Activated T-helper 17 cell treated with anti-CD3 and anti-CD28 coated beads, Interleukin-2, amount 50 U/mL, for 72 hours (primary cell): ENCODE data around the gene LIPM. TPM values are rescaled to one million over a fixed set of nuclear protein-coding genes. Genes with fewer than 3 reads are reported as not detected.

ENCODE experiments used
- ATAC-seq: fragments of 150-1000 bp; cut with Tn5 transposase; replicated peaks from 2 replicates; pipeline ENCODE4 v1.10.0; 2021; ENCODE audit warnings: mild to moderate bottlenecking, moderate library complexity
- H3K27ac Mint-ChIP-seq: one replicate; pipeline ENCODE4 v1.8.0; 2022; ENCODE audit warnings: mixed read lengths
- H3K27me3 Mint-ChIP-seq: one replicate; pipeline ENCODE4 v1.8.0; 2022; ENCODE audit warnings: mixed read lengths
- H3K36me3 Mint-ChIP-seq: one replicate; pipeline ENCODE4 v1.8.0; 2022; ENCODE audit warnings: low read depth, mild to moderate bottlenecking, mixed read lengths
- H3K4me1 Mint-ChIP-seq: one replicate; pipeline ENCODE4 v1.8.0; 2022; ENCODE audit warnings: mixed read lengths
- H3K4me3 Mint-ChIP-seq: one replicate; pipeline ENCODE4 v1.8.0; 2022; ENCODE audit warnings: mild to moderate bottlenecking, mixed read lengths
- H3K9me3 Mint-ChIP-seq: one replicate; pipeline ENCODE4 v1.8.0; 2022; ENCODE audit warnings: mixed read lengths
- total RNA-seq, 2 donors: library from RNA; stranded (reverse); gene quantifications; one replicate each; pipeline ENCODE4 v1.2.3, GENCODE V29; 2022

The LIPM gene
- total RNA-seq, 2 donors from 2014 or later: not detected

DNA sequence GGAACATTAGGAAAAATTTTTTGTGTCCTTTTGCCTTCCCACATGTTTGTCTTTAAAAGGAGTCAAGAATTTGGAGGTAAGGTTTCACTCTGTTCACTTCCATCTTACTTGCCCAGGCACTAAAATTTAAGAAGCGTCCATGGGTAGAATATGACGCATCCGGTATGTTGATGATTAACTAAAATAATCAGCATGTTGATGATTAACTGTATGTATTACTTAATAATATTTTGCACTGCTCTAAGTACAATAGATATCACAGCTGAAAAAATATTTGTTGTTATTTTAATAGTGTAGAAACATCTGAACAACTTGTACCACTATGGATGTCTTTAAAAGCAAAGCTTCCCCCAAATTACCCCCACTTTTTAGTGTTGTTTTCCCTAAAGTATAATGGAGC is 37.6 kb downstream of the LIPM start:
- no peak for ATAC-seq
- Mint-ChIP-seq H3K27ac (no peak overlapping the region), H3K36me3 (no peaks in the 10 kb centered on the region)

DNA sequence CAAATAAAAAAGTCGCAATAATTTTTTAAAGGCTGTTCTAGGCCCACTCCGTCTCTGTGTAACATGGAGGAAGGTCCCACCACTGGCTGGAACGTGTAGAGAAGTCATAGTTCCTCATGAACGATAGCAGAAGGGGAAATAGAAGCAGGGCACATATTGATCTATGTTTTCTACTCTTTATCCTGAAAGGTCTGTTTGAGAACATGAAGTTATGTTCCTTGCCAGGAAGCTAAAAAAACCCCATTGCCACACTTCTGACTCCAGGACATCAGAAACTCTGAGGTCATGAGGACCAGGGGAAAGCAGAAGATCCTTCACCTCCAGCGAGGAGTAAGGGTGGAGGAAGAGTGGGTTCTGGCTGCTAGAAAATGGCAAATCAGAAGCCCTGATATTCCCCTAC is 38.4 kb downstream of the LIPM start:
- Mint-ChIP-seq H3K27ac (no peak overlapping the region), H3K4me3 (no peak overlapping the region), H3K27me3 (peaks cover 9% of the 10 kb centered on the region), H3K9me3 (no peaks in the 10 kb centered on the region), H3K4me1 (no peaks in the 10 kb centered on the region), H3K36me3 (no peaks in the 10 kb centered on the region)
- ATAC-seq: no peak

More for the DNA sequence above, 37.6 kb downstream of the LIPM start:
- Mint-ChIP-seq H3K9me3 (no peaks in the 10 kb centered on the region), H3K4me1 (no peaks in the 10 kb centered on the region), H3K4me3 (no peak overlapping the region), H3K27me3 (peaks cover 7% of the 10 kb centered on the region)

DNA sequence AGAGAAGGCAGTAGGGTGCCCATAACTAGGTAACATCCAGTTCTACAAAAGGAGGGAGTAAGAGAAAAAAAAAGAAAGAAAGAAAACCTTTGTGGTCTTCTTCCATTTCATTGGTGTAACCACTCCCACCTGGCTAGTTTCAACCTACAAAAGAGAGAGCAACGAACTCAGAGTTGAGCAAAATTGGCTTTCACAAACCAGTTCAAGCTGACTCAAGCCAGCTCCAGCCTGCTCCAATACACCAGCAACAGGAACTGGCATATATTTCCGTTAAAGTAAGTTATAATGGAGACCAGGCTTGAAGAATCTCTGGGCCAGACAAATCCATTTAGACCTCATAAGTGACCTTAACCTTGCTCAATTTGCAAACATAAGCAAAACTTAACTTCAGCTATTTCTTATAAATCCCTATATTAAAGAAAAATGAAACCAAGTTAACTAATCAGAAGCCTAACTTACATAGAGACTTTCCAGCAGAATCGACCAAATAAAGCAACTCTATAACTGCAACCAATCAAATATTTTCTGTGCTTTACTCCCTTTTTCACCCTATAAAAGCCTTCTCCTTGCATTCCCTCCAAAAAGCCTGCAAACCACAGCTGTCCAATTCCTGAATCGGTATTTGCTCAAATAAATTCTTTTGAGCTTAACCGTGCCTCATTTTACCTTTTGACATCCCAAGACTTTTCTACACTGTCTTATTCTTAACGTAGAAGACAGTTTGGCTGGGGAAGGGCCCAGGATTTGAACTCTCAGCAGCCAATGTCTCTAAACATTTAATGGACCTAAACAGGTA is 39.0 kb downstream of the LIPM start:
- no peak overlapping the region for H3K27ac Mint-ChIP-seq
- peaks cover 9% of the 10 kb centered on the region for H3K27me3 Mint-ChIP-seq

DNA sequence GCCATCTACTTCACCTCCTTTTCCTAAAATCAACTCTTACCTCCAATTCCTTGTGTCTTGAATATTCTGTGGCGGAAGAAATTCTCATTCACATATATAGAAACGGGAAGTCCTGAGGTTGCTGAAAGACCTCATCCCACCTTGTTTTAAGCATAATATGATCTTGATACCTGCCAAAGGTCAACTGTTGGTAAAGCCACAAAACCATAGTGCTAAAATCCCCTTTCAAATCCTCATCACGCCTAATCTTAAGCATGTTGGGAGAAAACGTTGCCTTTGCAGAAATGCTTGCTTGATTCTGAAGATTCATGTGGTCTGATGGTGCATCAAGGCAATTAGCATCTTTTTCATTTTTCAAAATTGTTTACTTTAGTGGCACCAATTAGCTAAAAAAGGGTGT is 40.6 kb downstream of the LIPM start:
- H3K27me3 Mint-ChIP-seq: peaks cover 9% of the 10 kb centered on the region
- no peaks in the 10 kb centered on the region for H3K9me3 Mint-ChIP-seq
- H3K36me3 Mint-ChIP-seq: no peaks in the 10 kb centered on the region
- H3K4me1 Mint-ChIP-seq: peaks cover under 1% of the 10 kb centered on the region
- H3K27ac Mint-ChIP-seq: no peak overlapping the region
- no peak overlapping the region for H3K4me3 Mint-ChIP-seq
- ATAC-seq: no peak

More for the DNA sequence above, 39.0 kb downstream of the LIPM start:
- no peak overlapping the region for H3K4me3 Mint-ChIP-seq
- ATAC-seq: peak; percentile 79
- H3K9me3 Mint-ChIP-seq: no peaks in the 10 kb centered on the region
- no peaks in the 10 kb centered on the region for H3K36me3 Mint-ChIP-seq
- no peaks in the 10 kb centered on the region for H3K4me1 Mint-ChIP-seq

DNA sequence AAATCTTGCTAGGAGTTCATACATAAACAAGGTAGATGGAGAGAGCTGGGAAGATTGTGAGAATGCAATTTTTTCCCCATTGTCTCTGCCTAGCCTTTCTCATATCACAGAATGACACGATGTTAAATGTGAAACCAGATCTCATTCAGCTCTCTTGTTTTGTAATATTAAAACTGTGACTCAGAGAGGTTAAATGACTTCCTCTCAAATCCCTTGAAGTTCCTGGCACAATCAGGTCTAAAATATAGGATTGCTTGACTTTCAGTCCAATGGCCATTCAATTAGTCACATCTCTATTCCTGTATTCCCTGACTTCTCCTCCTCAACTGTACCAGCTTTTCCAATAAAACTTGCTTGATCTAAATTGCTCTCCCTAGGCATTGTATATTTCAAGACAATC is 46.0 kb downstream of the LIPM start:
- Mint-ChIP-seq H3K27ac (peak overlapping the region; percentile 85), H3K4me3 (peak overlapping the region; percentile 35), H3K36me3 (peaks cover 5% of the 10 kb centered on the region), H3K9me3 (no peaks in the 10 kb centered on the region), H3K27me3 (peaks cover 5% of the 10 kb centered on the region), H3K4me1 (peaks cover 13% of the 10 kb centered on the region)
- ATAC-seq: peak; percentile 82

DNA sequence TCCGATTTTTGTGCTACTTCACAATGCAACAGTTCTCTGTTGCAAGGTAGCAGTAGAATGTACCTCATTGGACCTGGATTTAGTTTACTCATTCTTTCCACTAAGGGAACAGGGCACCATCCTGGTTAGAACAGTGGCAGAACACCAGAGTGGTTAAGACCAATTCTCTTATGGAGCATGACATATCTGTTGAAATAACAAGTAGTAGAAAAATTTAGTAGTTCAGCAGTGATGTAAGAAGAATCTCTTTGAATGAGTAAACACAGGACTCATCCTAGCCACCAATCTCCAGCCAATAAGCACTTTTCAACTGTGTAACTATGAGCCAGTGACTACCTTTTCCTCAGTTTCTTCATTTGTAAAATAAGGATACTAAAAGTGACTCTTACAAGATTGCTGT is 46.7 kb downstream of the LIPM start:
- H3K27ac Mint-ChIP-seq: peak overlapping the region; percentile 85
- peak overlapping the region; percentile 35 for H3K4me3 Mint-ChIP-seq
- H3K36me3 Mint-ChIP-seq: peaks cover 5% of the 10 kb centered on the region
- peaks cover 5% of the 10 kb centered on the region for H3K27me3 Mint-ChIP-seq
- H3K9me3 Mint-ChIP-seq: no peaks in the 10 kb centered on the region
- ATAC-seq: peak; percentile 90
- peaks cover 13% of the 10 kb centered on the region for H3K4me1 Mint-ChIP-seq

DNA sequence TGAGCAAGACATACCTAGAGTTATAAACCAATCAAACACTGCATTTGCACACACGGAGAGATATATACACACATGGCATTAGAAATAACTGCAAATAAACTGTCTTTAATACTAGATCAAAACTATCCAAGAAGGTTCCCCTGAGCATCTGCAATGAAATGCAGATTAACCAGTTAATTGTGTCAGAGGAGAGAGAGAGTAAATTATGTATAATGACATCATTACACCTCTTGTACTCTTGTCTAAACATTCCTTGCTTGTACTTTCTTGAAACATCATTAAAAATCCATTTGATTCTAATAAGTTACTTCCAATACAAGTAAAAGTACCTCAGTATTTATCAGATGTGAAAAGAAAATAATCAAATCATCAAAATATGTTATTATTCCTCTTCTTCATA is 48.2 kb downstream of the LIPM start:
- no peaks in the 10 kb centered on the region for H3K9me3 Mint-ChIP-seq
- H3K27me3 Mint-ChIP-seq: no peaks in the 10 kb centered on the region
- H3K4me1 Mint-ChIP-seq: peaks cover 17% of the 10 kb centered on the region
- H3K36me3 Mint-ChIP-seq: peaks cover 5% of the 10 kb centered on the region
- no peak overlapping the region for H3K27ac Mint-ChIP-seq
- no peak for ATAC-seq
- no peak overlapping the region for H3K4me3 Mint-ChIP-seq

DNA sequence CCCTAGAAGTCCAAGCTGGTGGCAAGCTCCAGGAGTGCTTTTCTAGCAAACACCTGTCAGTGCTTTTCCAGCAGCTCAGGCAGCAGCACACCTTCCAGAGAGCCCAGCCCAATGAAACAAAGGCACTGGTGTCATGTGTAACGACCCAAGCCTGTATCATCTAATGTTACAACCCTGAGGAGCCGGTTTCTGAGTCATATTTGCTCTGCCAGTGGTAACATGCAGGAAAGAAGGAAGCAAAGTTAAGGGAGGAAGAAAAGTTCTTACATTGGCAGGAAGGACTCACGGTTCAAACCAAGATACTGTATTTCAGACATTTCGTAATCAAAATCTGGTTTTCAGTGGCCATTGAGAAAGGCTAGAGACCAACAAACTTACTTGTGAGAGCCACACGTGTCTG is 49.2 kb downstream of the LIPM start, which contains the start of gene ANKRD22:
Gene ANKRD22 (minus strand): TSS at position 139 of the 400 bp plus-strand sequence. CDS start 237 bp downstream, outside the sequence.
- no peak for ATAC-seq
- Mint-ChIP-seq H3K36me3 (peaks cover 5% of the 10 kb centered on the region), H3K4me1 (peaks cover 17% of the 10 kb centered on the region), H3K9me3 (no peaks in the 10 kb centered on the region), H3K4me3 (no peak within 1 kb of the TSS), H3K27me3 (no peaks in the 10 kb centered on the region), H3K27ac (no peak within 1 kb of the TSS)

DNA sequence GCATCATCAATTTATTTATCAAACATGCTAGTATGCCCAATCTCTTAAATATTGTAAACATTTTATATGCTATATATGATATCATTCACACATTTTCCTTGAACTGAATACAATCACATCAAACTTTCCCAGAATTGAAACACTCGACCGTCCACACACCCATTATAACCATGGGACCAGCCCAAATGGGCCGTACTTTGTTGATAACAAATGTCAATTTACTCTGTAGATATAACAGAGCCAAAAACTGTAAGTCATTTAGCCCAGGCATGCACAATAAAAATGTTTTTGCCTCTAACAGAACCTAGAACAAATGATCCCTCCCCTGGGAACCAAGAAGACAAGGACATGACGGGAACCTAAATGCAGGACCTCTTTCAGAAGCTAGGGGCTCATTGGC is 49.8 kb downstream of the LIPM start:
- Mint-ChIP-seq H3K27me3 (no peaks in the 10 kb centered on the region), H3K36me3 (peaks cover 5% of the 10 kb centered on the region), H3K9me3 (no peaks in the 10 kb centered on the region), H3K4me1 (peaks cover 17% of the 10 kb centered on the region), H3K4me3 (no peak overlapping the region), H3K27ac (no peak overlapping the region)
- no peak for ATAC-seq

DNA sequence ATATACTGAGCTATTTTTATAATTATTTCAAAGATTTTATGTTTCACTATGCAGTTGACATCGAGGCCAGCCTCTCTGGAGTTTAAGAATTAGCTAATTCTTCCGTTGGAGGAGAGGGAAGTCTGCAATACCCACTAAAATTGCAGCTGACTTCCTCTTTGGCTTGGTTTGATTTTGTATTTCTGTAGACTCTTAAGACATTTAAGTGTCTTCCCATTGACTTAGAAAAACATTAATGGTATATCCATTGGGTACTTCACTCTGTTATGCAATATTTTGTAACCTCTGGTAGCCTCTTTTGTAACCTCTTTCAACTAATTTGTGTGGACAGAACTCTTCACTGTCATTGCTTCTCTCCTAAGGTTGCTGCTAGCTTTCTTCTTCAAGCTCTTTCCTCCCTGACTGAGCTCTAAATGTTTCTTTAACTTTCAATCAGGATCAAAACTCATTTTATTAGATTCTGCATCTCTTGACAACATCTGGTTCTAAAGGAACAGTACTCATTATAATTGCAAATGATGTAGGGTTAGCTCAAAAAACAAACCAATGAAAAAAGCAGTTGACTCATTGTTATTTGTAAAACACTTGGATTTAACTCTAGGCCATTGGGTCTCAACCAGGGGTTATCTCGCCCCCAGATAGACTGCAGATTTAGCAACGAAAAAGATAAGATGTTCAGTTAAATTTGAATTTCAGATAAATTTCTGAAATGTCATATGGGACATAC is 50.8 kb downstream of the LIPM start:
- Mint-ChIP-seq H3K36me3 (peaks cover 5% of the 10 kb centered on the region), H3K4me3 (no peak overlapping the region), H3K27me3 (no peaks in the 10 kb centered on the region), H3K9me3 (no peaks in the 10 kb centered on the region), H3K27ac (no peak overlapping the region), H3K4me1 (peaks cover 15% of the 10 kb centered on the region)
- ATAC-seq: no peak

DNA sequence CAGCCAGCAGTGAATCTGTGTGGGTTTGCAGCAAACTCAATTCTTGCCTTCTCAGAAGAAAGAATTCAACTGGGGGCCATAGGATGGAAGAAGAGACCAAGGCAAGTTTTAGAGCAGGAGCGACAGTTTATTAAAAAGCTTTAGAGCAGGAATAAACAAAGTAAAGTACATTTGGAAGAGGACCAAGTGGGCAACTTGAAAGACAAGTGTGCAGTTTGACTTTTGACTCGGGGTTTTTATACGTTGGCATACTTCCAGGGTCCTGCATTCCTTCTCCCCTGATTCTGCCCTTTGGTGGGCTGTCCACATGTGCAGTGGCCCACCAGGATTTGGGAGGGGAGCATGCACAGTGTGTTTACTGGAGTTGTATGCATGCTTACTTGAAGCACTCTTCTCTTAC is 52.2 kb downstream of the LIPM start:
- no peak for ATAC-seq
- Mint-ChIP-seq H3K36me3 (no peaks in the 10 kb centered on the region), H3K27ac (no peak overlapping the region), H3K9me3 (no peaks in the 10 kb centered on the region), H3K27me3 (no peaks in the 10 kb centered on the region), H3K4me1 (peaks cover 4% of the 10 kb centered on the region), H3K4me3 (no peak overlapping the region)

DNA sequence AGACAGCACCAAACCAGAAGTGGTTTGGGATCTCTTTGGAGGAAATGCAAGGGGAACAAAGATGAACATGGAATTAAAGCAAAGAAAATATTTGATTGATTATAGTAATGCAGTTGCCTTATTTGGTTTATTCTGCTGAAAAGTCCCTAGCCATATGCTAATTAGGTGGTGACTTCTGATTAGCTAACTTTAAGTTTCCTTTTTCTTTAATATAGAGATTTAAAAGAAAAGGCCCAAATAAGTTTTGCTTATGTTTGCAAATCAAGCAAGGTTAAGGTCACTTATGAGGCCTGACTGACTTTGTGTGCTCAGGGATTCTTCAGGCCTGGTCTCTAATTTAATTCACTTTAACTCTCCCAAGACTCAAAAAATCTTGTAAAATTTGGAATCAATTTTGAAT is 55.3 kb downstream of the LIPM start:
- peaks cover 4% of the 10 kb centered on the region for H3K4me1 Mint-ChIP-seq

DNA sequence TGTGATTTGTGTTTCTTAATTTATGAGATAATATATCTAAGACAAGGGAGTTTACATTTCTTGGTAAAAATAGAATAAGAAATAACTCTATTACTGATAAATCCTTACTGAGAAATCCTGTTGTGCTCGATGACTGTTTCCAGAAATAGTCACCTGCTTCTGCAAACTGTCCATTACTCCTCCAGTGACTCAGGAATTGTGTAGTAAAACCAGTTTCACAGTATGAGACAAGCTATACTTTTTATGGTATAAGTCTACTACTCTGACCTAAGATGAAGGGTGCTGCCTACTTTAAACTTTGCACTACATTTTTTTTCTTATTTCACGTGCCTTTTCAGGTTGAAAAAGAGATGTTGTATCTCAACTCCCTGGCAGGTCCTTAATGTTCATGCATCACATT is 56.0 kb downstream of the LIPM start:
- Mint-ChIP-seq H3K27ac (peak overlapping the region; percentile 8), H3K4me1 (peaks cover 4% of the 10 kb centered on the region), H3K9me3 (no peaks in the 10 kb centered on the region), H3K27me3 (peaks cover 3% of the 10 kb centered on the region), H3K36me3 (no peaks in the 10 kb centered on the region), H3K4me3 (no peak overlapping the region)
- peak; percentile 97 for ATAC-seq

More for the DNA sequence above, 55.3 kb downstream of the LIPM start:
- ATAC-seq: no peak
- no peaks in the 10 kb centered on the region for H3K36me3 Mint-ChIP-seq
- no peaks in the 10 kb centered on the region for H3K9me3 Mint-ChIP-seq
- no peak overlapping the region for H3K4me3 Mint-ChIP-seq
- H3K27ac Mint-ChIP-seq: no peak overlapping the region
- no peaks in the 10 kb centered on the region for H3K27me3 Mint-ChIP-seq

DNA sequence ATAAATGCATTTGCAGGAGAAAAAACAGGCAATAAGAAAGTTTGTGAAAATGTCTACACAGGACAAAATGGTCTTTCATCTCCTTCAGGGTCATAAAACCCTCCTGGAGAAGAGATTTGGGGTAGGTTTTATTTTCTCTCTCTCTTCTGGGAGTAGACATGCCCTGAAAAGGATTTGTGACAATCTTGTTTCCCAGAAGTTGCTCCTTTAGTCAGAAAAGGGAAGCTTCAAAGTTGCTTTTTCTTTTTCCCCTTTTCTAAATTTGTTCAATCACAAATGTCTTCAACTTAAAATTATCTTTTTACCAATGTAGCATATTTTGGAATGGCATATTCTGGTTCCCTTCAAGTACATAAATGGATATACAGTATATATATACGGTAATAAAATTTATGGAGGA is 58.5 kb downstream of the LIPM start:
- H3K4me1 Mint-ChIP-seq: no peaks in the 10 kb centered on the region
- H3K4me3 Mint-ChIP-seq: no peak overlapping the region
- no peaks in the 10 kb centered on the region for H3K36me3 Mint-ChIP-seq
- no peak for ATAC-seq
- no peak overlapping the region for H3K27ac Mint-ChIP-seq
- H3K27me3 Mint-ChIP-seq: peaks cover 3% of the 10 kb centered on the region
- H3K9me3 Mint-ChIP-seq: no peaks in the 10 kb centered on the region

DNA sequence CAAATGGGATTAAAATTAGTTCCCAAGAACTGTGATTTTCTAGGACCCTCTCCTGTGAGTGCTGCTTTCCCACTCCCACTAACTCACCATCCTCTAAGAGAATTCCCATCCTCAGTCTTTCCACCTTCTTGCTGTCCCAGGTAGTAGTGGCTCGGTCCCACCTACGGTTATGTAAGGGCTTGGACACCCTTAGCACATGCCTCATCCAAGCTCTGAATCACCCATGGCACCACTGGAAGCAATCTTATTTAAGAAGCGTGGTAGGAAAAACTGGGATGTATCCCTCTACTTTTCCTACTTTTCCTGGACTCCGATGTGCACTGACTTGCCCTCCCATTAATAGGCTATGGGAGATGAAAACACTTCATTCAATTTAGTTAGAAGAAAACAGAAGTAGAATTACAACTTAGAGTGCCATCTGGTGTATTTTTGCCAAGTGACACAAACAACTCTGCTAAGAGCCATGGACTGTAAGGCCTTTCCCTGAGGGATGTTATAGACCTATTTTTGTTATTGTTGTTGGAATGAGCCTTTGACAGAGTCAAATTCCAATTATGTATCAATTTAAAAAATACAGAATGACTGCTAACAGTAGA is 62.8 kb downstream of the LIPM start:
- Mint-ChIP-seq H3K9me3 (no peaks in the 10 kb centered on the region), H3K4me3 (no peak overlapping the region), H3K4me1 (no peaks in the 10 kb centered on the region), H3K27me3 (peaks cover 3% of the 10 kb centered on the region), H3K36me3 (no peaks in the 10 kb centered on the region), H3K27ac (no peak overlapping the region)
- no peak for ATAC-seq
